RKO (cell line): ENCODE measurements around the gene CEP120.
"Not testable (repeated sequence)": the region's sequence is repeated elsewhere in the genome, so short reads cannot be mapped to it uniquely, and the experiment has no call there.

Source experiments
- DNase-seq: peaks from one replicate; pipeline ENCODE4 v3.0.0-alpha.2; 2016; ENCODE audit warnings: low spot score

Gene CEP120

GRCh38 chr5:123387313-123387712, 35.9 kb downstream of the CEP120 start:
- no peak for DNase-seq

- no peak for DNase-seq
Measured at GRCh38 chr5:123382252-123382651, 41.0 kb downstream of the CEP120 start.

- no peak for DNase-seq
Measured at GRCh38 chr5:123371575-123372179, 51.5 kb downstream of the CEP120 start.

DNA sequence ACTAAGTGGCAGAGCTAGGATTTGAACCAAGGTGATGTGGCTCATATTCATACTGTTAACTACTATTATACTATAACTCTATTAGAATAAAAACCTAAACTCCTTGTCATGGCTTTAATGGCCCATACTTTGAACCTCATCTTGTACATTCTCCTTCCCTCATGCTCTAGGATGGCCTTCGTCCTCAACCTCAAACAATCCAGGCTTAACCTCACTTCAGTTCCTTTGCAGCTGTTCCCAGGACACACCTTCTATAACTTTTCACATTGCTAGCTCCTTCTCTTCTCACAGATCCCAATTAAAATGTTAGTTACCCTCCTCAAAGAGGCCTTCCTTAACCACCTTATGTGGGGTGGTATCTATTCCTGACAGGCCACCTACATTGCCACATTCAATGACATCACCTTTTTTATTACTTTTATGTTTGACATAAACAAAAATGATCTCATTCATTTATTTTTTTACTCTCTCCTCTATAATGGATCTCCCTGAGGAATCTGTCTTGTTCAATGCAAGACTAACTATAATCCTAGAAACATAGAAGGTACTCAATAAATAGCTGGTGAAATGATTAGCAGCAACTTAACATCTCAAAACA, 53.7 kb downstream of the CEP120 start:
- no peak for DNase-seq

GRCh38 chr5:123367739-123368138, 55.5 kb downstream of the CEP120 start:
- peak; percentile 38 for DNase-seq

- no peak for DNase-seq
Measured at GRCh38 chr5:123365156-123365555, 58.0 kb downstream of the CEP120 start.

DNA sequence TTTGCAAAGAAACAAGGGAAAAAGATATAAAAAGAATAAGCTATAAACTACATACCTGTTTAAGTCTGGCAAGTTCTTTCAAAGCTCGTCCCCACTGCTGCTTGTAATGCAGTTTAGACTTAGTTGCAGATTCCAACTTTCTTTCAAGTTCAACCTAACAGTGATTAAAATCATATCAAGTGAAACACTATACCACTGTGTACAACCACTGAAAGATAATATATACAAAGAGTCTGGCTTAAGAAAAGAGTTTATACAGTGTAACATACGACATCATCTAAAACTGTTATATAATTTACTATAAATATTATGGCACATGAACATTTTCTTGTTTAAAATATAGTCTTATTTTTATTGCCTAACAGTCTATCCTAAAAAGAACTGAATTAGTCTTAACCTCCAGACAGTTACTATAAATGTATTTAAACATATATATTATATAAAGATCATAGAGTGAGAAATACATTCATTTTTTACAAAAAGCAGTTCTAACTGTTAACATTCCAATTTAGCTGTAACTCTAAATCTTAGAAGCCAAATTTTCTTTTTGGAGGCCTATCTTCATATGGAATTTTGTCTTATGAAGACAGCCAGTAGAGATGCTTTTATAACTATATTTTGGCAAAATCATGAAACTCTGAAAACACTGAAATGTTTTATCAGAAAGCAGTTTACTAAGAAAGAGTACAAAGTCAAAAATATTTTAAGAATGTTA, 58.6 kb downstream of the CEP120 start:
- no peak for DNase-seq

GRCh38 chr5:123360910-123361309, 62.3 kb downstream of the CEP120 start:
- no peak for DNase-seq

GRCh38 chr5:123360201-123360571, 63.0 kb downstream of the CEP120 start:
- DNase-seq = no peak

DNA sequence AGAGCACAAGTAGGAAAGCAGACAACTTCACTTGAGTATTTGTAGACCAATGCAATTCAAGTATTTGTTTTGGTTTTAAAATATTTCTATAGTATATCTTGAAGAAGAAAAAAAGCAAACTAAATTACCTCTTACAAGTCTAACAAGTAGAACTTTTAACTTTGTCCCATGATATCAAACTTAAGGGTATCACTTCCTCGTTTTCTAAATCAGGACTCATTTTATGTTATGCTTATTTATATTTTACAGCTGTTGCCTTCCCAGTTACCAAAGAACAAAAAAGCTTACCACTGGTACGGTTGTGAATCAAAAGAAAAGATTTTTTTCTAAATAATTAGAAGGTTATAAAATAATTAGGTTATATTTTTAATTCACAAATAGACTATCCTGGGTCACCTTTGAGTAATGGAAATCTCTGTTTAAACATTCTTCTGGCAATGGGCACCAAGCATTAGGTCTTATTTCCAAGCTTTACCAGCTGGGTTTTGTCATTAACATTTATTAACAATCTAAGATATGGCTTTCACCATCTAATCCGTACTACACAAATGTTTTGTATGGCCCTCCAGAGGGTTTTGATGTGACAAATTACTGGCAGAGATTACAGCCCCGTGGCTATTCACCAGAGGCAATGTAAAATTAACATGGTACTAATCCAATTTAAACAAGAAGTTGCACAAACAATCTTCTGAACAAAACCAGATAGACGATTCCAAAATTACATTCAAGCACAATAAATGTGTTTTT, 63.6 kb downstream of the CEP120 start:
- DNase-seq = no peak

- no peak for DNase-seq
Measured at GRCh38 chr5:123358751-123359150, 64.5 kb downstream of the CEP120 start.

DNA sequence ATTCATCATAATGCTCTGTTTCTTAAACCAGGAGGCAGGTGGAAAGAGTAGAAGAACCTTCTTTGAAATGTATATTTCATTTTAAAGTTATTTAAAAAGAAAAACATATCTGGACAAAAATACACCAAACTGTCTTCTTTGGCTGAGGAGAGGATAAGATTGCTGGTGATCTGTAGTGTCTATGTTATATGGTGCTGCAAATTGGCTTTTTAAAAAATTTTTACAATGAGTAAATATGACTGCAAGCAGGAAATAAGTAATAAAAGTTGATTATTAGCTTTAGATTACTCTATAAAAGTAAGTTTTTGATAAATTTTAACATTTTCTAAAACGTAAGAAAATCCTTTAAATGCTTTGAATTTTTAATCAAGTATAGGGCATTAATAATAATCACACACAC, 64.9 kb downstream of the CEP120 start:
- DNase-seq = no peak

- DNase-seq = no peak
Measured at GRCh38 chr5:123351820-123352219, 71.4 kb downstream of the CEP120 start.

DNA sequence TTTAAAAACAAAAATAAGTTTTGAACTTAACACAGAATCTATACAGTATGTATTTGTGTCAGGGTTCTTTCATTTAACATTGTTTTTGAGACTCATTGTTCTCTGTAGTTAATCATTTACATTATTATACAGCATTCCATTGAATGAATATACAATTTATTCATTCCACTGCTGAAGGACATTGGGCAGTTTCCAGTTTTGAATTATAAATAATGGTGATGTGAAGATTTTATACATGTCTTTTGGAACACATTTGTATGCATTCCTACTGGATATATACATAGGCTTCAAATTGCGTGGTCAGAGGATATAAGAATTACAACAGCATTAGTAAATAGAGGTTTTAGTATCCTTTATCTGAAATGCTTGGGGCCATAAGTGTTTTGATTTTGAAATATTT, 72.0 kb downstream of the CEP120 start:
- DNase-seq = no peak

- DNase-seq = no peak
Measured at GRCh38 chr5:123350742-123351141, 72.5 kb downstream of the CEP120 start.

DNA sequence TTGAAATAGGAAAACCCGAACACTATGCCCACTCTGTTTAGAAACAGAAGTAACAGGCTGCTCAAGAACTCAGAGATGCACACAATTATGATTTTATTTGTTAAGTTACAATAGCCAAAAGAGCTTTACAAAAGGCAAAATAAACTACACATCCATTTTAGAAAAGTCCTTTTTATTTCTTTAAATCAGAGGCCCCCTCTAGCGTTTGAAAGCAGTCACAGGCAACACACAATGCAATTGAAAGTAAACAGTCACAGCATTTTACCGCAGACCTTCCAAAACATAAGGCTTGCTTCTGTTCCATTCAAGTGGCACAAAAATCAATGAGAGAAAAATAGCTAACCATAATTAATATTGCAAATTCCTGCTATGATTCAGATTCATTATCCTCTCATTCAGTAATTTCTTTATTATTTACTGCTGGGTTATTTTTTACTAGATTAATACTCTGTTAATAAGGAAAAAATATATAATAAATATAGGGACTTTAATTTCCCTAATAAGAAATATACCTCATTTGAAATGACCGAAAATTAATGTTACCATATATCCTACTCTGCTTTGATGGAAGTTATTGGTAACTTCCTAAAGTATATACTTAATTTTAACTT, 78.3 kb downstream of the CEP120 start:
- peak; percentile 59 for DNase-seq

GRCh38 chr5:123340928-123341327, 82.3 kb downstream of the CEP120 start:
- no peak for DNase-seq

DNA sequence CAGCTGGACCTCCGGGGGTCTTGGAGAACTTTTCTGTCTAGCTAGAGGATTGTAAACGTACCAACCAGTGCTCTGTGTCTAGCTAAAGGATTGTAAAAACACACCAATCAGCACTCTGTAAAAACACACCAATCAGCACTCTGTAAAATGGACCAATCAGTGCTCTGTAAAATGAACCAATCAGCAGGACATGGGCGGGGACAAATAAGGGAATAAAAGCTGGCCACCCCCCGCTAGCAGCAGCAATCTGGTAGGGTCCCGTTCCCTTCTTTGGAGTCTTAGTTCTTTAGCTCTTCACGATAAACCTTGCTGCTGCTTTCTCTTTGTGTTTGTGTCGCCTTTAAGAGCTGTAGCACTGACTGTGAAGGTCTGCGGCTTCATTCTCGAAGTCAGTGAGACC, 114.8 kb downstream of the CEP120 start:
- DNase-seq = not testable (repeated sequence)

DNA sequence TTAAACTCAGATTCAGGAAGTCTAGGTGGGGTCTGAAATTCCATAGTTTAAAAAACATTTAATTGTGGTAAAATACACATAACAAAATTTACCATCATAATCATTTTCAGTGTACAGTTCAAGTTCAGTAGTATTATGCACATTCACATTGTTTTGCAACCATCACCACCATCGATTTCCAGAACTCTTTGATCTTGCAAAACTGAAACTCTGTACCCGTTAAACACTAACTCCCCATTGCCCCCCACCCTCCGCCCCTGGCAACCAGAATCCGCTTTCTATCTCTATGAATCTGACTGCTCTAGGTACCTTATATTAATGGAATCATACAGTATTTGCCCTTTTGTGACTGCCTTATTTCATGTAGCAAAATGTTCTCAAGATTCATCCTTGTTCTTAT, 117.5 kb downstream of the CEP120 start:
- no peak for DNase-seq

- DNase-seq = no peak
Measured at GRCh38 chr5:123304777-123305316, 118.4 kb downstream of the CEP120 start.

GRCh38 chr5:123303802-123304201, 119.4 kb downstream of the CEP120 start:
- DNase-seq = no peak

DNA sequence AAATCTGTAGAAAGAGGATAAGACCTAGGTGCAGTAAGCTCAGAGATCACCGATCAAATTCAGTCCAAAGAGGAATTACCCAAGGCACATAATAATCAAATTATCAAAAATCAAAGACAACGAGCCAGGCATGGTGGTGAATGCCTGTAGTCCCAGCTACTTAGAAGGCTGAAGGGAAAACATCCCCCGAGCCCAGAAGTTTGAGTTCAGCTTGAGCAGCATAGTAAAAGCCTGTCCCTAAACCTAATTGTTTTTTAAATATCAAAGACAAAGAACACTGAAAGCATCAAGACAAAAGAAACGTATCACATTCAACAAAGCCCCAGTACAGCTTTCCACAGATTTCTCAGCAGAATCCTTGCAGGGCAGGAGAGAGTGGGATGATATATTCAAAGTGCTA, 122.9 kb downstream of the CEP120 start:
- no peak for DNase-seq
